Measurements from ENCODE around the gene ZNF777.
"Not testable (repeated sequence)": the region's sequence is repeated elsewhere in the genome, so short reads cannot be mapped to it uniquely, and the experiment has no call there.

The ZNF777 gene

GRCh38 chr7:149413083-149413482, 47.8 kb downstream of the ZNF777 start:
- DNase-seq (ENCODE audit: low spot score), result not testable (repeated sequence)

- DNase-seq (ENCODE audit: low spot score), result no peak
These were observed 51.0 kb downstream of the ZNF777 start for GRCh38 chr7:149409895-149410294.

GRCh38 chr7:149404825-149405224, 56.0 kb downstream of the ZNF777 start:
- no peak for DNase-seq (ENCODE audit: low spot score)

GRCh38 chr7:149404396-149404795, 56.5 kb downstream of the ZNF777 start:
- DNase-seq (ENCODE audit: low spot score), result no peak

GRCh38 chr7:149398195-149398820, 62.6 kb downstream of the ZNF777 start:
- DNase-seq (ENCODE audit: low spot score), result no peak

GRCh38 chr7:149397470-149398043, 63.3 kb downstream of the ZNF777 start:
- no peak for DNase-seq (ENCODE audit: low spot score)

GRCh38 chr7:149388550-149389335, 72.1 kb downstream of the ZNF777 start:
- not testable (repeated sequence) for DNase-seq (ENCODE audit: low spot score)

- DNase-seq (ENCODE audit: low spot score), result not testable (repeated sequence)
These were observed 74.3 kb downstream of the ZNF777 start for GRCh38 chr7:149386514-149386913.

GRCh38 chr7:149385195-149385950, 75.5 kb downstream of the ZNF777 start:
- no peak for DNase-seq (ENCODE audit: low spot score)
